GM12865 (cell line): ENCODE data around the gene RAC3.

ENCODE experiments used
- DNase-seq: peaks from one replicate; pipeline ENCODE4 v3.0.0; 2010; ENCODE audit warnings: low read depth
- H3K4me3 ChIP-seq: 2 replicates; pipeline ENCODE4 v1.5.1; 2011; ENCODE audit warnings: mild to moderate bottlenecking, low read depth, low read length, control low read depth
- TF ChIP-seq, protein P1 (sequence below): IDR thresholded peaks from 2 replicates; pipeline ENCODE4 v1.5.1; 2011; ENCODE audit warnings: low read length, control low read depth, low read depth, inconsistent platforms; ENCODE audit not compliant: insufficient read depth; ENCODE audit errors: missing control alignments

RAC3 gene

GRCh38 chr17:81990836-81991683, 40.4 kb upstream of the RAC3 start:
- no peak for DNase-seq
- TF ChIP-seq, protein P1, sequence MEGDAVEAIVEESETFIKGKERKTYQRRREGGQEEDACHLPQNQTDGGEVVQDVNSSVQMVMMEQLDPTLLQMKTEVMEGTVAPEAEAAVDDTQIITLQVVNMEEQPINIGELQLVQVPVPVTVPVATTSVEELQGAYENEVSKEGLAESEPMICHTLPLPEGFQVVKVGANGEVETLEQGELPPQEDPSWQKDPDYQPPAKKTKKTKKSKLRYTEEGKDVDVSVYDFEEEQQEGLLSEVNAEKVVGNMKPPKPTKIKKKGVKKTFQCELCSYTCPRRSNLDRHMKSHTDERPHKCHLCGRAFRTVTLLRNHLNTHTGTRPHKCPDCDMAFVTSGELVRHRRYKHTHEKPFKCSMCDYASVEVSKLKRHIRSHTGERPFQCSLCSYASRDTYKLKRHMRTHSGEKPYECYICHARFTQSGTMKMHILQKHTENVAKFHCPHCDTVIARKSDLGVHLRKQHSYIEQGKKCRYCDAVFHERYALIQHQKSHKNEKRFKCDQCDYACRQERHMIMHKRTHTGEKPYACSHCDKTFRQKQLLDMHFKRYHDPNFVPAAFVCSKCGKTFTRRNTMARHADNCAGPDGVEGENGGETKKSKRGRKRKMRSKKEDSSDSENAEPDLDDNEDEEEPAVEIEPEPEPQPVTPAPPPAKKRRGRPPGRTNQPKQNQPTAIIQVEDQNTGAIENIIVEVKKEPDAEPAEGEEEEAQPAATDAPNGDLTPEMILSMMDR, result no peak
- H3K4me3 ChIP-seq, result no peak overlapping the region

- TF ChIP-seq, protein P1, result no peak
- DNase-seq, result no peak
- no peak overlapping the region for H3K4me3 ChIP-seq
Observed at GRCh38 chr17:81991684-81992305, 39.7 kb upstream of the RAC3 start.

DNA sequence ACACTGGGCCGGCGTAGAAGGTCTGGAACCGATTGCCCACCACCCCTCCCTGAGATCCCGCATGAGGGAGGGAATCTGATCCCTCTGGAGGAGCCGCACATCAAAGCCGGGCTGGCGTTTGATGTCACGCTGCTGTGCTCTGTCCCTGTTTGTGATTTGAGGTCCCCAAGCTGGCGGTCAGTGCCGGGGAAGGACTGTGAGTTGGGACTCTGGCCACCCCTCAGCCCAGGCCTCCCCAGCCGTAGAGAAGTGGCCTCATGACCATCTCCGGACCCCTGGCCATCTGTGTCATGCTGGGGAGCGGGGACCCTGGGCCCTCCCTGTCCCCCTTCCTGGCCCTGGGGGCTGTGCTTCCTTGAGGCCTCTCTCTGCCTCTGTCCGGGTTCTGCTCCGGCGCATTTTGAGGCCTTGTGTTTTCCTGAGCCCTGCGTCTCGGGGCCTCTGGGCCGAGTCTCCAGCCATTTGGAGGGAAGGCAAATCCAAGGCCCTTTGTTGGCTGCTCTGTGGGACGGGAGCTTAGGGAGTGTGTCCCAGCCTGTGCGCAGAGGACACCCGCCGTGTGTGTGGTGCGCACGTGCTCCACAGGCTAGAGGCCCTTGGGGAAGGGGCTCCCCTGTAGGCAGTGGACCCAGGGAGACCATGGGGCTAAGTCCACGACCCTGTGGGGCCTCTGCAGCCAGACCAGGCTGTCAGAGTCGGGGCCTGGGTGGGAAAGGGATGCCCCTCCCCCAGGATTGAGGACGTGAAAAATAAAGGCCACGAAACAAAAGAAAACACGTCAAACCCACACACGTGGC, 39.0 kb upstream of the RAC3 start:
- no peak for DNase-seq
- TF ChIP-seq, protein P1, result no peak

DNA sequence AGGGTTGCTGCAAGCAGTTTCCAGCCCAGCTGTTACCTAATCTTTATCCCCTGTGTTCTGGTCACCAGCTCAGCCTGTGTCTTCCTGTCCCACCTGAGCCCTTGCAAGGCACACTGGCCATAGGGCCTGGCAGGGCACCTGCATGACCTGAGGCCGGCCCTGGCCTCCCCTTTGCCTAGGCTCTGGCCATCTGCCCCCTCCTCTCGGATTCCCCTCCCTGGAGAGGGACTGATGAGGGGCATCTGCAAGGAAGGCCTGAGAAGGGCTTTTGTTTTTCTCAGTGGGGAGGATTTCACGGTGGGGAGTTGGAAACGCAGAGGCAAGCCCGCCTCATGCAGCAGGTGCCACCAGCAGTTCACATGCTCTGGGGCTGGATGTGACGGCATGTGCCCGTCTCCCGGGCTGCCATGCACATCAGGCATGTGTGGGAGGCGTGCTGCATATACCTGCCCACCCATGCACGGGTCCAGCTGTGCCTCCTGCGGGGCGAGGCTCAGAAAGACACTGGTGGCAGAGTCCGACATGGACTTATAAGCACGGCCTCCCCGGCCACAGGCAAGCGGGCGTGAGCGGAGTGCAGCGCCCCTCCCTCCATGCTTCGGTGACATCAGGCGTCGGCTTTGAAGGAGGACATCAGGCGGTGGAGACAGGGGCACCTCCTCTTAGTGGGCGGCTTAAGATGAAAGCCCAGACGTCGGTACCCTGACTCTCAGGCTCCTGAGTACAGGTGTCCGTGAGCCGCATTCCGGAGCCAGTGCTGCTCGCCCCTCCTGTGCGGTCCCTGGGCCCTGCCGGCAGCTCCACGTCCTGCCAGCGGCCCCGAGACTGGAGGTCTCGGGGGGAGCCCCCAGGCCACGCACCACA, 37.5 kb upstream of the RAC3 start:
- no peak overlapping the region for H3K4me3 ChIP-seq
- TF ChIP-seq, protein P1, result no peak
- DNase-seq, result no peak

More for the DNA sequence above, 39.0 kb upstream of the RAC3 start:
- no peak overlapping the region for H3K4me3 ChIP-seq

GRCh38 chr17:81994593-81995462, 36.6 kb upstream of the RAC3 start:
- DNase-seq, result no peak
- TF ChIP-seq, protein P1, result no peak
- H3K4me3 ChIP-seq, result no peak overlapping the region
